Thyroid gland (tissue), 4 donors: Measurements from ENCODE around the gene GUCA2A.

Experiments used
- CTCF ChIP-seq, 6 experiments: fragments of 200-600 bp in 3 of 6; fragments of 450-650 bp in 3 of 6; sonication (generic) in 3 of 6; IDR thresholded peaks; one replicate each; pipeline ENCODE4 v1.5.1; 2016 to 2019; ENCODE audit warnings: antibody characterized with exemption in 6 of 6, mild to moderate bottlenecking in 2 of 6, inconsistent platforms in 1 of 6, moderate library complexity in 1 of 6
- POLR2A ChIP-seq, 2 donors: fragments of 450-650 bp; IDR thresholded peaks; one replicate each; pipeline ENCODE4 v1.6.1; 2017; ENCODE audit warnings: antibody characterized with exemption in 2 of 2, mild to moderate bottlenecking in 2 of 2, moderate library complexity in 1 of 2

GRCh38 chr1:42183957-42184268 lies 19.4 kb upstream of the GUCA2A start:
- TF ChIP-seq POLR2A (IDR thresholded peaks at IDR 0.05) (no peak), CTCF (IDR thresholded peaks at IDR 0.05) (no peak)
